OCI-LY1 (cell line): ENCODE results near the gene STK32C.

Source experiments
- H2AFZ ChIP-seq: fragments of 200-600 bp; sonication (generic), shearing (Covaris generic); 2 replicates; pipeline ENCODE4 v1.6.0; 2014; ENCODE audit warnings: antibody characterized with exemption, mild to moderate bottlenecking, low read length
- H3F3A ChIP-seq: fragments of 200-600 bp; sonication (generic), shearing (Covaris generic); 2 replicates; pipeline ENCODE4 v1.6.0; 2014; ENCODE audit warnings: mild to moderate bottlenecking, antibody characterized with exemption, low read length, moderate library complexity; ENCODE audit not compliant: insufficient read depth
- H3K27ac ChIP-seq: fragments of 200-600 bp; sonication (generic); 2 replicates; pipeline ENCODE4 v1.5.1; 2014; ENCODE audit warnings: low read length, mixed run types, mild to moderate bottlenecking, low read depth; ENCODE audit not compliant: poor library complexity, severe bottlenecking
- H3K27me3 ChIP-seq: fragments of 200-600 bp; sonication (generic); 2 replicates; pipeline ENCODE4 v1.6.0; 2014; ENCODE audit warnings: antibody characterized with exemption, mild to moderate bottlenecking, low read length, moderate library complexity; ENCODE audit not compliant: insufficient read depth
- H3K36me3 ChIP-seq: fragments of 200-600 bp; sonication (generic); 2 replicates; pipeline ENCODE4 v1.6.1; 2014; ENCODE audit warnings: mild to moderate bottlenecking, antibody characterized with exemption, low read length, moderate library complexity, mixed read lengths; ENCODE audit not compliant: insufficient read depth
- H3K4me1 ChIP-seq: fragments of 200-600 bp; sonication (generic); 2 replicates; pipeline ENCODE4 v1.5.1; 2014; ENCODE audit warnings: mild to moderate bottlenecking, low read length, moderate library complexity; ENCODE audit not compliant: insufficient read depth, severe bottlenecking
- H3K4me2 ChIP-seq: fragments of 200-600 bp; sonication (generic), shearing (Covaris generic); 2 replicates; pipeline ENCODE4 v1.6.1; 2014; ENCODE audit warnings: low read length
- H3K4me3 ChIP-seq: fragments of 200-600 bp; sonication (generic); 2 replicates; pipeline ENCODE4 v1.5.1; 2014; ENCODE audit warnings: low read length, low read depth, mild to moderate bottlenecking, mixed read lengths; ENCODE audit not compliant: poor library complexity, severe bottlenecking
- H3K79me2 ChIP-seq: fragments of 200-600 bp; shearing (Covaris generic); 2 replicates; pipeline ENCODE4 v1.6.1; 2016; ENCODE audit warnings: mixed run types, low read length, mixed read lengths; ENCODE audit not compliant: insufficient read depth
- H3K9ac ChIP-seq: fragments of 200-600 bp; sonication (generic), shearing (Covaris generic); 2 replicates; pipeline ENCODE4 v1.6.1; 2014; ENCODE audit warnings: mild to moderate bottlenecking, low read length, mixed read lengths
- H3K9me2 ChIP-seq: fragments of 200-600 bp; sonication (generic), shearing (Covaris generic); 2 replicates; pipeline ENCODE4 v1.6.1; 2014; ENCODE audit warnings: low read depth, mild to moderate bottlenecking, low read length, mixed read lengths
- H3K9me3 ChIP-seq: fragments of 200-600 bp; shearing (Covaris generic); 2 replicates; pipeline ENCODE4 v1.6.1; 2014; ENCODE audit warnings: low read length, mixed read lengths
- H4K20me1 ChIP-seq: fragments of 200-600 bp; sonication (generic), shearing (Covaris generic); 2 replicates; pipeline ENCODE4 v1.6.0; 2016; ENCODE audit warnings: mild to moderate bottlenecking, low read length; ENCODE audit not compliant: insufficient read depth
- EZH2 ChIP-seq: fragments of 200-600 bp; sonication (generic), shearing (Covaris generic); IDR thresholded peaks from 2 replicates; pipeline ENCODE4 v1.8.0; 2017; ENCODE audit warnings: borderline replicate concordance, mixed run types, mild to moderate bottlenecking, antibody characterized with exemption, low read length, moderate library complexity, mixed read lengths
- TF ChIP-seq, protein P1 (sequence below): fragments of 200-600 bp; sonication (generic), shearing (Covaris generic); IDR thresholded peaks from 2 replicates; pipeline ENCODE4 v1.5.1; 2017; ENCODE audit warnings: mild to moderate bottlenecking, antibody characterized with exemption, low read length, moderate library complexity, mixed read lengths

The STK32C gene

DNA sequence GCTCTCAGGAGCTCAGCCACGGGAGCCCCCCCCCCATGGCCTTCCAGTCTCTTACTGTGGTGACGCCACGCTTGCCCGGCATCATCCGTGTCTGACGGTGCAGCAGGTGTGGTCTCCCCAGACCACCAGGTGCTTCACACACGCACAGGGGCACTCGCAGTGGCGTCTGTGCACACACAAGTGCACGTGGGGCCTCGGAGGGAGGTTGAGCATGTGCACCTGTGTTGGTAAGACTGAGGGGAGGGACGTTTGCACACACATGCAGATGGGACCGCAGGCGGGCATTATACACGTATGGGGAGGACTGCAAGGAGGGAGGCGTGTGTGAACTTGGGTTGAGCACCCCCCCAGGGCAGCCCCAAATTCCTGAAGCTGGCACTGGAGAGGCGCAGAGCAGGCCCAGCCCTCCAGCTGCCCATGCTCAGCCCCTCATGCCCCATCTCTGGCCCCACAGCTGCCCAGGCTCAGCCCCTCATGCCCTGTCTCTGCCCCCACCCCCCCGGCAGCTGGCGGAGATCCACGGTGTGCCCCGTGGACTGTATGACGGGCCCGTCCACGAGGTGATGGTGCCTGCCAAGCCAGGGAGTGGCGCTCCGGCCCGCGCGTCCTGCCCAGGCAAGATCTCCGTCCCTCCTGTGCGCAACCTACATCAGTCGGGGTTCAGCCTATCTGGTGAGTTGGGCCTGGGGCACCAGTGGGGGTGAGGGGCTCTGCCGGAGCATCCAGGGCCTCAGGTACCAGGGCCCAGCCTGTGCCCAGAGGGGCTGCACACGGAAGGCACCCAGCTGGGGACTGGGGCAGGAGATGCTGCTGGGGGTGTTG, 104.3 kb downstream of the STK32C start:
- H3K36me3 ChIP-seq, result no peaks in the 10 kb centered on the region
- no peaks in the 10 kb centered on the region for H3K79me2 ChIP-seq
- H3K27ac ChIP-seq, result no peak overlapping the region
- no peaks in the 10 kb centered on the region for H3K27me3 ChIP-seq
- H3K4me3 ChIP-seq, result no peak overlapping the region
- no peaks in the 10 kb centered on the region for H4K20me1 ChIP-seq
- no peak overlapping the region for H3K9ac ChIP-seq
- no peak for TF ChIP-seq EZH2
- TF ChIP-seq, protein P1, sequence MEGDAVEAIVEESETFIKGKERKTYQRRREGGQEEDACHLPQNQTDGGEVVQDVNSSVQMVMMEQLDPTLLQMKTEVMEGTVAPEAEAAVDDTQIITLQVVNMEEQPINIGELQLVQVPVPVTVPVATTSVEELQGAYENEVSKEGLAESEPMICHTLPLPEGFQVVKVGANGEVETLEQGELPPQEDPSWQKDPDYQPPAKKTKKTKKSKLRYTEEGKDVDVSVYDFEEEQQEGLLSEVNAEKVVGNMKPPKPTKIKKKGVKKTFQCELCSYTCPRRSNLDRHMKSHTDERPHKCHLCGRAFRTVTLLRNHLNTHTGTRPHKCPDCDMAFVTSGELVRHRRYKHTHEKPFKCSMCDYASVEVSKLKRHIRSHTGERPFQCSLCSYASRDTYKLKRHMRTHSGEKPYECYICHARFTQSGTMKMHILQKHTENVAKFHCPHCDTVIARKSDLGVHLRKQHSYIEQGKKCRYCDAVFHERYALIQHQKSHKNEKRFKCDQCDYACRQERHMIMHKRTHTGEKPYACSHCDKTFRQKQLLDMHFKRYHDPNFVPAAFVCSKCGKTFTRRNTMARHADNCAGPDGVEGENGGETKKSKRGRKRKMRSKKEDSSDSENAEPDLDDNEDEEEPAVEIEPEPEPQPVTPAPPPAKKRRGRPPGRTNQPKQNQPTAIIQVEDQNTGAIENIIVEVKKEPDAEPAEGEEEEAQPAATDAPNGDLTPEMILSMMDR, result no peak
- H3K9me2 ChIP-seq, result no peaks in the 10 kb centered on the region
- H2AFZ ChIP-seq, result no peak overlapping the region
- H3K4me1 ChIP-seq, result no peaks in the 10 kb centered on the region
- H3F3A ChIP-seq, result no peaks in the 10 kb centered on the region
- no peak overlapping the region for H3K4me2 ChIP-seq
- no peaks in the 10 kb centered on the region for H3K9me3 ChIP-seq

DNA sequence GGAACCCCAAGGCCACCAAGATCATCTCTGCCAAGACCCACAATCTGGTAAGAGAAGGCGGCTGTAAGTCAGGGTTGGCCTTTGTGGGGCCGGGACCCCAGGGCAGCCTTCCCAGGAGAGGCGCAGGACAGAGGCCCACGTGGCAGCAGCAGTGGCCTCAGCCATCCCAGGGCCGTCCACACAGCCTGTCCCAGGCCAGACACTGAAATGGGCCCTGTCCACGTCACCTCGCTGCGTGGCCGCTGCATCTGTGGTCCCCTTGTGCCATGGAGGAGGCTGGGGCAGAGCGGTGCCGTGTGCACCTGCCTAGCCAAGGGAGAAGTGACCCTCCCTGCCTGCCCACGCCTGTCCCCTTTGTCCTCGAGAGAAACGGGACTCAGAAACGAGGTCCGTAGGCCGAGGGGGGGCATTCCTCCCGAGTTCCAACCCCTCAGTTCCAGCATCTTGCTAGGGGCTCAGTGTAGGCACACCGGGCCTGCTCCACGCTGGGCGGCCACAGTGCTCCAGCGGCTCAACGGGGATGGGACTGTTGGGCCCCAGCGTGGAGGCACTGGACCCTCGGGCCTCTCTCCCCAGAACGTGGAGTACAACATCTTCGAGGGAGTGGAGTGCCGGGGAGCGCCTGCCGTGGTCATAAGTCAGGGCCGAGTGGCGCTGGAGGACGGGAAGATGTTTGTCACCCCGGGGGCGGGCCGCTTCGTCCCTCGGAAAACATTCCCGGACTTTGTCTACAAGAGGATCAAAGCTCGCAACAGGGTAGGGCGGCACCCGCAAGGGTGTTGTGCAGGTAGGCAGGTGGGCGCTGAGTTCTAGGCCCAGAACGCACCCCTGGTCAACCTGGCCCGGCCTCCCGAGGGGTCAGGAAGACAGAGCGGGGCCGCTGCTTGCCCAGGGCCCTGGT, 105.4 kb downstream of the STK32C start:
- Histone ChIP-seq H3K4me1 (no peaks in the 10 kb centered on the region), H3K9me2 (no peaks in the 10 kb centered on the region), H3K27ac (no peak overlapping the region), H3K36me3 (no peaks in the 10 kb centered on the region), H4K20me1 (no peaks in the 10 kb centered on the region), H3K27me3 (0 out of 2 replicates have a peak, but pooled peaks cover 4% of the 10 kb centered on the region), H3F3A (no peaks in the 10 kb centered on the region), H3K79me2 (no peaks in the 10 kb centered on the region), H2AFZ (no peak overlapping the region), H3K4me3 (no peak overlapping the region), H3K4me2 (no peak overlapping the region), H3K9ac (no peak overlapping the region), H3K9me3 (no peaks in the 10 kb centered on the region)
- TF ChIP-seq, protein P1, result no peak

DNA sequence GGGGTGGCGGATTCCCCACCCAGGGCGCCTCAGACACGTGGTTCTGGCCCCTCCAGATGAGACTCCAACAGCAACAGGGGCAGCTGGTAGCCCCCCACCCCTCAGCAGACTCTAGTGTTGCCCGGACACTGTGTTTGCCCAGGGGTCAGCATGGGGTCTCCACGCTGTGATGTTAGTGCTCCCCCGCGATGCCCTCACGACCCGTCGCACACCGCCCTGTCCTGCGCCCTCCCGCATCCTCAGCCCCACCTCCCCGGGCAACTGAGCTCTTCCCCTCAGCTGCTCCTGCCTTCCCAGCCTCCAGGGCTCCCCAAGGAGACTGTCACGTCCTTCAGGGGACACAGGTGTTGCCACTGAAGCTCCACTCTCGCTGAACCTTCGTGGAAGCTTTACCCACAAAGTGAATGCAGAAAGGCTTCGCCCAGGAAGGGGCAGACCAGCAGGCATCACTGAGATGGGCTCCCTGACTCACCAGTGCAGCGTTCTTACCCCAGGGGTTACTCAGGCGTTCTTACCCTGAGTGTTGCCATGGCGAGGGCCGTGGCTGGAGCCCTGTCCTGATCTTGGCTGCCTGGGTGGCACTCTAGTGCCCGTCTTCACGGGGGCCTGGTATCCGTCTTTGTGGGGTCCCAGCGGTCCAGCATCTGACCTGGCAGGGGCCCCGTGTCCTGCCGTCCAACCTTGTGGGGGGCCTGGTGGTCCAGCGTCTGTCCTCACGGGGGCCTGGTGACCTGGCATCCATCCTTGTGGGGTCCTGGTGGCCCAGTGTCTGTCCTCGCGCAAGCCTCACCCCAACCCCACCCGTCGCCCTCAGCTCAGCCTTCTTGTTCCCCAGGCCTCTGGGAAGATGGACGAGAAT, 106.4 kb downstream of the STK32C start:
- Histone ChIP-seq H3K9ac (no peak overlapping the region), H2AFZ (no peak overlapping the region), H3K9me2 (no peaks in the 10 kb centered on the region), H3K9me3 (no peaks in the 10 kb centered on the region), H3K79me2 (no peaks in the 10 kb centered on the region), H3K27ac (no peak overlapping the region), H3K4me3 (no peak overlapping the region), H3K27me3 (0 out of 2 replicates have a peak, but pooled peaks cover 7% of the 10 kb centered on the region), H4K20me1 (no peaks in the 10 kb centered on the region), H3F3A (no peaks in the 10 kb centered on the region), H3K4me2 (no peak overlapping the region), H3K4me1 (no peaks in the 10 kb centered on the region), H3K36me3 (no peaks in the 10 kb centered on the region)
- TF ChIP-seq EZH2, result no peak
- TF ChIP-seq, protein P1, result no peak
